ENCODE data around the gene AMELY. TPM values are rescaled to one million over a fixed set of nuclear protein-coding genes. Genes with fewer than 3 reads are reported as not detected.

Gene AMELY
- total RNA-seq, 1 experiment from 2014 or later, result not detected

DNA sequence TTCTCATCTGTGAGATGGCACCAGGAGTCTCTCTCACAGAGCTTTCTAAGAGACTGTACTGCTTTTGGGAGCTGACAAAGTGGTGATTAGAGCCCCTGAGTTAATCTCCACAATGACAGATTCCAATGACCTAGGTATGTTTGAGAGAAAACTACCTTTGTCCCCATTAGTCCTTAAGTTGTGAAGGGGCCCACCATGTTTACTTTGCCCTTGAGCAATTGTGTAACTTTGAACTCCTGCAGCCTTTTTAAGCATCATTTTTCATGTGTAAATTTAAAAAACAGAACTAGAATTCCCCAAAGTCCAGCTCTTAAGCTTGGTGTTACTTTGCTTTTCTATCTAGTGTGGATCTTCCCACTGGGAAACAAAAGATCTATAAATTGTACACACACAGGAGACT lies 1.8 kb upstream of the AMELY start:
- H3K27me3 ChIP-seq (replicated peaks; ENCODE audit: insufficient read depth, low read depth, low read length, poor library complexity), result no peaks in the 10 kb centered on the region
- TF ChIP-seq, protein P1, sequence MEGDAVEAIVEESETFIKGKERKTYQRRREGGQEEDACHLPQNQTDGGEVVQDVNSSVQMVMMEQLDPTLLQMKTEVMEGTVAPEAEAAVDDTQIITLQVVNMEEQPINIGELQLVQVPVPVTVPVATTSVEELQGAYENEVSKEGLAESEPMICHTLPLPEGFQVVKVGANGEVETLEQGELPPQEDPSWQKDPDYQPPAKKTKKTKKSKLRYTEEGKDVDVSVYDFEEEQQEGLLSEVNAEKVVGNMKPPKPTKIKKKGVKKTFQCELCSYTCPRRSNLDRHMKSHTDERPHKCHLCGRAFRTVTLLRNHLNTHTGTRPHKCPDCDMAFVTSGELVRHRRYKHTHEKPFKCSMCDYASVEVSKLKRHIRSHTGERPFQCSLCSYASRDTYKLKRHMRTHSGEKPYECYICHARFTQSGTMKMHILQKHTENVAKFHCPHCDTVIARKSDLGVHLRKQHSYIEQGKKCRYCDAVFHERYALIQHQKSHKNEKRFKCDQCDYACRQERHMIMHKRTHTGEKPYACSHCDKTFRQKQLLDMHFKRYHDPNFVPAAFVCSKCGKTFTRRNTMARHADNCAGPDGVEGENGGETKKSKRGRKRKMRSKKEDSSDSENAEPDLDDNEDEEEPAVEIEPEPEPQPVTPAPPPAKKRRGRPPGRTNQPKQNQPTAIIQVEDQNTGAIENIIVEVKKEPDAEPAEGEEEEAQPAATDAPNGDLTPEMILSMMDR (conservative IDR thresholded peaks at IDR 0.05; ENCODE audit: low read depth, low read length), result no peak
- TF ChIP-seq EZH2 (IDR thresholded peaks at IDR 0.05; ENCODE audit: borderline replicate concordance, low read depth, low read length, poor library complexity, severe bottlenecking), result no peak
- no peaks in the 10 kb centered on the region for H3K36me3 ChIP-seq (ENCODE audit: insufficient read depth, low read length, poor library complexity, severe bottlenecking)
- CTCF ChIA-PET, result no interaction called here
- no peak overlapping the region for H3K27ac ChIP-seq (ENCODE audit: low read depth, low read length, poor library complexity, severe bottlenecking)
- no peaks in the 10 kb centered on the region for H3K9me3 ChIP-seq (ENCODE audit: low read depth, low read length, poor library complexity, severe bottlenecking)
- H3K4me3 ChIP-seq (ENCODE audit: low read depth, low read length, poor library complexity, severe bottlenecking), result no peak overlapping the region
- BruUV-seq (replicated peaks), result no TSS peak
- DNase-seq (ENCODE audit: low spot score), result no peak
- POLR2A ChIA-PET (ENCODE audit: low non-redundant PET), result no interaction called here
- H3K4me1 ChIP-seq (ENCODE audit: insufficient read depth, low read length, poor library complexity, severe bottlenecking), result no peaks in the 10 kb centered on the region
- intact Hi-C loops (cut with micrococcal nuclease; ENCODE audit: unreplicated experiment), result no loop called here

DNA sequence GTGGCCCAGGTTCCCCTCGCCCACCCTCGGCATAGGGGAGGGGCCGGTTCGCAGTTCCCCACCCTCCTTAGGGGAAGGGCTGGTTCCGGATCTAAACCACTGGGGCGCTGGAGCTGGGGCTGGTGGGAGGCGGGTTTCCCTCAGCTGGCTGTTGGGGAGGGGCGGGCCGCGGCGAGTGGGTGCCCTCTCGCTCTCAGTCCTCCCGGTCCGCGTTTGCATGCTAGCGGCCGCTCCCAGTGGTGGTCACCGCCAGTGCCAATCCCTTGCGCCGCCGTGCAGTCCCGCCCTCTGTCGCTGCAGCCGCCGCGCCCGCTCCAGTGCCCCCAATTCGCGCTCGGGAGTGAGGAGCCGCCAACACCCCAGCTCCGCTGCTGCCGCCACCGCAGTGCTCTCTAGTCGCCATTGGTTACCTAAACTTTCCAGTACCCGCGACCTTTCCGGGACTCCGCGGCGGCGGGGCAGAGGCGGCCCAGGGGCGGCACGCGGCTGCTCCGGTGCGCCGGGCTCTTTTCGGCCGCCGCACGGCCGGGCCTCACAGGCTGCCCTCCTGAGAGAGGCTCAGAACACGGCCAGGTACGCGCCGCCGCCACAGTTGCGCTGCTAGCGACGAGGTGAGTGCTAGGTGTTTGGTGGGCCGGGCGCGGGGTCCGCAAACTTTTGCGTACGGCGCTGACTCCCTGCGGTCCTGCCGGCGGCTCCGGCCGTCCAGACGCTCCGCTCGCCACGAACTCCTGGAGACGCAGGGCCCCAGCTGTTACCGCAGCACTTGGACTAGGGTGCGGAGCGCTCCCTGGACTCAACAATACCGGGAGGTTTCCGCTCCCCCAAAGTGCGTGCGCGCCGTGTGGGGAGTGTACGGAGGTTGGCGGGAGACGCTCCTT lies 940 bp downstream of the AMELY start, which contains the start of gene TBL1Y:
TSS of gene TBL1Y (plus strand) at position 326 of the 881 bp plus-strand sequence. CDS start 114,388 bp downstream, outside the sequence.
- TF ChIP-seq, protein P1 (conservative IDR thresholded peaks at IDR 0.05; ENCODE audit: low read depth, low read length), result no peak
- BruUV-seq (replicated peaks), result no TSS peak
- Histone ChIP-seq H3K27ac (ENCODE audit: low read depth, low read length, poor library complexity, severe bottlenecking) (no peak within 1 kb of the TSS), H3K4me1 (ENCODE audit: insufficient read depth, low read length, poor library complexity, severe bottlenecking) (no peaks in the 10 kb centered on the region), H3K9me3 (ENCODE audit: low read depth, low read length, poor library complexity, severe bottlenecking) (no peaks in the 10 kb centered on the region), H3K36me3 (ENCODE audit: insufficient read depth, low read length, poor library complexity, severe bottlenecking) (no peaks in the 10 kb centered on the region), H3K4me3 (ENCODE audit: low read depth, low read length, poor library complexity, severe bottlenecking) (no peak within 1 kb of the TSS), H3K27me3 (replicated peaks; ENCODE audit: insufficient read depth, low read depth, low read length, poor library complexity) (no peaks in the 10 kb centered on the region)
- intact Hi-C loops (cut with micrococcal nuclease; ENCODE audit: unreplicated experiment), result no loop called here
- no peak for DNase-seq (ENCODE audit: low spot score)
- ChIA-PET CTCF (no interaction called here), POLR2A (ENCODE audit: low non-redundant PET) (no interaction called here)

DNA sequence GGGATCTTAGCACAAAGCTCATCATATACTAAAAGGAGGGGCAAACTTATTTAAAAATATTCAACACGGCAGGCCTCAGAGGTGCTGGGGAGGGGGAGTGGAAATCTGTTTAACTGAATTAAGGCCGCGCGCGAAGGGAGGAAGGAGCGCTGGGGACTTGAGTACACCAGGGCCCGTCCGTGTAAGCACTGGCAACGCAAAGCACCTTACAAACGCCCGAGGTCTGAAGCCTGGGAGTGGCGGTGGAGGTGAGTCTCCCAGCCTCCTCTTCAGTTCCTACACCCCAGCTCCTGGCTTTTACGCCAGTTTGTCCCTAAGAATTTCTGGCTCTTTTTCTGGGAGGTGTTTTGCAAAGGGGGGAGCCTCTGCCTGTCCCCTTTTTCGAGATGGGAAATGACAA lies 1.7 kb downstream of the AMELY start:
- ChIA-PET CTCF (no interaction called here), POLR2A (ENCODE audit: low non-redundant PET) (no interaction called here)
- no peak overlapping the region for H3K27ac ChIP-seq (ENCODE audit: low read depth, low read length, poor library complexity, severe bottlenecking)
- no peaks in the 10 kb centered on the region for H3K4me1 ChIP-seq (ENCODE audit: insufficient read depth, low read length, poor library complexity, severe bottlenecking)
- no peak overlapping the region for H3K4me3 ChIP-seq (ENCODE audit: low read depth, low read length, poor library complexity, severe bottlenecking)
- TF ChIP-seq, protein P1 (conservative IDR thresholded peaks at IDR 0.05; ENCODE audit: low read depth, low read length), result no peak
- TF ChIP-seq EZH2 (IDR thresholded peaks at IDR 0.05; ENCODE audit: borderline replicate concordance, low read depth, low read length, poor library complexity, severe bottlenecking), result no peak
- no TSS peak for BruUV-seq (replicated peaks)
- DNase-seq (ENCODE audit: low spot score), result no peak
- no peaks in the 10 kb centered on the region for H3K36me3 ChIP-seq (ENCODE audit: insufficient read depth, low read length, poor library complexity, severe bottlenecking)
- H3K9me3 ChIP-seq (ENCODE audit: low read depth, low read length, poor library complexity, severe bottlenecking), result no peaks in the 10 kb centered on the region
- intact Hi-C loops (cut with micrococcal nuclease; ENCODE audit: unreplicated experiment), result no loop called here
- no peaks in the 10 kb centered on the region for H3K27me3 ChIP-seq (replicated peaks; ENCODE audit: insufficient read depth, low read depth, low read length, poor library complexity)

Measured in A673 (cell line).